Right lobe of liver (tissue), 4 donors: ENCODE measurements around the gene SP7.

Experiments
- CTCF ChIP-seq, 4 donors: fragments of 200-600 bp in 3 of 4; fragments of 450-650 bp in 1 of 4; IDR thresholded peaks; one replicate each; pipeline versions ENCODE4 v1.5.1 to v1.8.0; 2016 to 2022; ENCODE audit warnings: antibody characterized with exemption in 4 of 4, mild to moderate bottlenecking in 2 of 4
- POLR2A ChIP-seq: fragments of 450-650 bp; IDR thresholded peaks from one replicate; pipeline ENCODE4 v1.6.1; 2017; ENCODE audit warnings: antibody characterized with exemption, mild to moderate bottlenecking
- donor health status: DM: no; HTN: no; CAD: no.
- donor health status: DM: no; HTN: no; CAD: no.
- donor health status: DM: no; HTN: yes; CAD: no.

GRCh38 chr12:53295070-53295890 lies 40.9 kb downstream of the SP7 start, which contains the start of gene PFDN5:
- peak; percentile 80 for TF ChIP-seq POLR2A
- TF ChIP-seq CTCF (IDR thresholded peaks at IDR 0.05), result peak in 2 of 4 donors; percentile 9 to 27
